MM.1S (cell line): ENCODE measurements around the gene KCNMB2.
A peak's percentile ranks its signal among the peaks of the same experiment; 100 is the strongest.

Source experiments
- DNase-seq: peaks from one replicate; pipeline ENCODE4 v3.0.0-alpha.2; 2015
- H2AFZ ChIP-seq: fragments of 300-600 bp; sonication (generic); 2 replicates; pipeline ENCODE4 v1.6.0; 2016; ENCODE audit warnings: antibody characterized with exemption, low read length
- H3F3A ChIP-seq: fragments of 300-600 bp; sonication (generic); 2 replicates; pipeline ENCODE4 v1.6.1; 2016; ENCODE audit warnings: mild to moderate bottlenecking, antibody characterized with exemption, low read length, moderate library complexity, mixed read lengths; ENCODE audit not compliant: insufficient read depth
- H3K27ac ChIP-seq: fragments of 300-600 bp; sonication (generic); 2 replicates; pipeline ENCODE4 v1.5.1; 2016; ENCODE audit warnings: mild to moderate bottlenecking, low read length
- H3K27me3 ChIP-seq: fragments of 300-600 bp; sonication (generic); replicated peaks from 2 replicates; pipeline ENCODE4 v1.6.0; 2016; ENCODE audit warnings: low read length; ENCODE audit not compliant: insufficient read depth
- H3K36me3 ChIP-seq: fragments of 300-600 bp; sonication (generic); replicated peaks from 2 replicates; pipeline ENCODE4 v1.6.1; 2016; ENCODE audit warnings: mild to moderate bottlenecking, low read length, mixed read lengths; ENCODE audit not compliant: insufficient read depth
- H3K4me1 ChIP-seq: fragments of 300-600 bp; sonication (generic); 2 replicates; pipeline ENCODE4 v1.6.1; 2016; ENCODE audit warnings: low read length, mixed read lengths
- H3K4me2 ChIP-seq: fragments of 300-600 bp; sonication (generic); 2 replicates; pipeline ENCODE4 v1.6.0; 2016; ENCODE audit warnings: low read depth, low read length
- H3K4me3 ChIP-seq: fragments of 300-600 bp; sonication (generic); 2 replicates; pipeline ENCODE4 v1.5.1; 2016; ENCODE audit warnings: low read length, mixed read lengths
- H3K79me2 ChIP-seq: fragments of 300-600 bp; sonication (generic); 2 replicates; pipeline ENCODE4 v1.6.1; 2016; ENCODE audit warnings: mixed run types, low read length, mixed read lengths
- H3K9ac ChIP-seq: fragments of 300-600 bp; sonication (generic); 2 replicates; pipeline ENCODE4 v1.6.1; 2016; ENCODE audit warnings: low read length, mixed read lengths
- H3K9me2 ChIP-seq: fragments of 300-600 bp; sonication (generic); replicated peaks from 2 replicates; pipeline ENCODE4 v1.6.1; 2016; ENCODE audit warnings: mild to moderate bottlenecking, low read length, mixed read lengths; ENCODE audit not compliant: insufficient read depth
- H3K9me3 ChIP-seq: fragments of 300-600 bp; sonication (generic); replicated peaks from 2 replicates; pipeline ENCODE4 v1.6.1; 2016; ENCODE audit warnings: mild to moderate bottlenecking, low read length, mixed read lengths; ENCODE audit not compliant: insufficient read depth
- H4K20me1 ChIP-seq: fragments of 300-600 bp; sonication (generic); 2 replicates; pipeline ENCODE4 v1.6.1; 2016; ENCODE audit warnings: mild to moderate bottlenecking, low read length, moderate library complexity, mixed read lengths; ENCODE audit not compliant: insufficient read depth
- EZH2 ChIP-seq: fragments of 300-600 bp; sonication (generic); optimal IDR thresholded peaks from 2 replicates; pipeline ENCODE3; 2017; ENCODE audit warnings: low read depth, mild to moderate bottlenecking, antibody characterized with exemption, low read length, mixed read lengths
- EZH2phosphoT487 ChIP-seq: fragments of 300-600 bp; sonication (generic); IDR thresholded peaks from 2 replicates; pipeline ENCODE4 v1.6.1; 2018; ENCODE audit warnings: antibody characterized with exemption, low read length
- TF ChIP-seq, protein P1 (sequence below): fragments of 300-600 bp; sonication (generic); IDR thresholded peaks from 2 replicates; pipeline ENCODE4 v1.5.1; 2016; ENCODE audit warnings: antibody characterized with exemption, low read length, mixed read lengths

The KCNMB2 gene

DNA sequence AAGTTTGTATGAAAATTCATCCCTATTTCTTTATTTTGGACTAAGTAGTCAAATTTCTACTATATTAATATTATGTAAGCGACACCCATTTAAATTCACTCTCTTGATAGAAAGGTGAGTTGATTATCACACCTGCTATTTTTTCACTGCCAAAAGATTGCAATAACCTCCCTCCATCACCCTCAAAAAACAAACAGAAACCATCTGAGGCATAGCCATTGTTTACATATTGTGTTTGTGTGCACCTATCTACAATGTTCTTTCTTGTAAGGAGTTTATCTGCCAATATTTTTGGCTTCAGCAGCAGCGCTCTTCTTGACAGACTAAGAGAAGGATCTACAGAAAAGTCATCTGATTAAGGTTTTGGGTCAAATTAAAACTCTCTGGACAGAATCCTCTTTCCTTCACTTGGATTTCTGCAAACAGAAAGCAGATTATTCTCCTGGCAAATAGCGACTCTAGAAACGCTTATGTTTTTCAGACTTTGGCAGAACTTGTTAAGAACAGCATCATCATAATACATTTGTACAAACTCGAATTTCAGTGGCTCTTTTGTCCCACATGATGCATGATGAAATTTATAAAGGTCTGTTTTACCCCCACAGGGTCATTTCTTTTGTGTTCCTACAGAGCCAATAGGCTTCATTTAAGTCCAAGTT is 48.6 kb downstream of the KCNMB2 start:
- peak; percentile 5 for DNase-seq
- Histone ChIP-seq H3K9me2 (no peaks in the 10 kb centered on the region), H2AFZ (no peak overlapping the region), H3K36me3 (no peaks in the 10 kb centered on the region), H3K9me3 (no peaks in the 10 kb centered on the region), H3K27ac (no peak overlapping the region), H3F3A (no peaks in the 10 kb centered on the region), H3K79me2 (no peaks in the 10 kb centered on the region), H3K4me1 (no peaks in the 10 kb centered on the region), H3K4me3 (no peak overlapping the region), H3K27me3 (no peaks in the 10 kb centered on the region), H3K9ac (no peak overlapping the region), H4K20me1 (no peaks in the 10 kb centered on the region), H3K4me2 (no peak overlapping the region)
- TF ChIP-seq, protein P1, sequence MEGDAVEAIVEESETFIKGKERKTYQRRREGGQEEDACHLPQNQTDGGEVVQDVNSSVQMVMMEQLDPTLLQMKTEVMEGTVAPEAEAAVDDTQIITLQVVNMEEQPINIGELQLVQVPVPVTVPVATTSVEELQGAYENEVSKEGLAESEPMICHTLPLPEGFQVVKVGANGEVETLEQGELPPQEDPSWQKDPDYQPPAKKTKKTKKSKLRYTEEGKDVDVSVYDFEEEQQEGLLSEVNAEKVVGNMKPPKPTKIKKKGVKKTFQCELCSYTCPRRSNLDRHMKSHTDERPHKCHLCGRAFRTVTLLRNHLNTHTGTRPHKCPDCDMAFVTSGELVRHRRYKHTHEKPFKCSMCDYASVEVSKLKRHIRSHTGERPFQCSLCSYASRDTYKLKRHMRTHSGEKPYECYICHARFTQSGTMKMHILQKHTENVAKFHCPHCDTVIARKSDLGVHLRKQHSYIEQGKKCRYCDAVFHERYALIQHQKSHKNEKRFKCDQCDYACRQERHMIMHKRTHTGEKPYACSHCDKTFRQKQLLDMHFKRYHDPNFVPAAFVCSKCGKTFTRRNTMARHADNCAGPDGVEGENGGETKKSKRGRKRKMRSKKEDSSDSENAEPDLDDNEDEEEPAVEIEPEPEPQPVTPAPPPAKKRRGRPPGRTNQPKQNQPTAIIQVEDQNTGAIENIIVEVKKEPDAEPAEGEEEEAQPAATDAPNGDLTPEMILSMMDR: no peak
- TF ChIP-seq EZH2phosphoT487 (no peak), EZH2 (no peak)

- DNase-seq: peak; percentile 7
- no peaks in the 10 kb centered on the region for H3K4me1 ChIP-seq
- H3K27ac ChIP-seq: no peak overlapping the region
- H3K27me3 ChIP-seq: no peaks in the 10 kb centered on the region
- no peak overlapping the region for H3K4me2 ChIP-seq
- no peak for TF ChIP-seq EZH2phosphoT487
- TF ChIP-seq EZH2: no peak
- TF ChIP-seq, protein P1: no peak
- H3K9ac ChIP-seq: no peak overlapping the region
- no peaks in the 10 kb centered on the region for H3K9me2 ChIP-seq
- H3K36me3 ChIP-seq: no peaks in the 10 kb centered on the region
- H2AFZ ChIP-seq: no peak overlapping the region
- no peaks in the 10 kb centered on the region for H3K9me3 ChIP-seq
- no peak overlapping the region for H3K4me3 ChIP-seq
- no peaks in the 10 kb centered on the region for H4K20me1 ChIP-seq
- H3K79me2 ChIP-seq: no peaks in the 10 kb centered on the region
- no peaks in the 10 kb centered on the region for H3F3A ChIP-seq
Observed at GRCh38 chr3:178585454-178585853, 49.2 kb downstream of the KCNMB2 start.

GRCh38 chr3:178586076-178586475 is 49.8 kb downstream of the KCNMB2 start:
- no peaks in the 10 kb centered on the region for H3K79me2 ChIP-seq
- H4K20me1 ChIP-seq: no peaks in the 10 kb centered on the region
- peak; percentile 6 for DNase-seq
- TF ChIP-seq, protein P1: no peak
- TF ChIP-seq EZH2 (no peak), EZH2phosphoT487 (no peak)
- H3F3A ChIP-seq: no peaks in the 10 kb centered on the region
- H3K36me3 ChIP-seq: no peaks in the 10 kb centered on the region
- H3K4me3 ChIP-seq: no peak overlapping the region
- no peaks in the 10 kb centered on the region for H3K9me3 ChIP-seq
- H3K27me3 ChIP-seq: no peaks in the 10 kb centered on the region
- H3K9me2 ChIP-seq: no peaks in the 10 kb centered on the region
- H3K27ac ChIP-seq: no peak overlapping the region
- no peak overlapping the region for H3K4me2 ChIP-seq
- H2AFZ ChIP-seq: no peak overlapping the region
- H3K4me1 ChIP-seq: no peaks in the 10 kb centered on the region
- no peak overlapping the region for H3K9ac ChIP-seq
